ENCODE data around the gene ATP2B1.

The ATP2B1 gene

DNA sequence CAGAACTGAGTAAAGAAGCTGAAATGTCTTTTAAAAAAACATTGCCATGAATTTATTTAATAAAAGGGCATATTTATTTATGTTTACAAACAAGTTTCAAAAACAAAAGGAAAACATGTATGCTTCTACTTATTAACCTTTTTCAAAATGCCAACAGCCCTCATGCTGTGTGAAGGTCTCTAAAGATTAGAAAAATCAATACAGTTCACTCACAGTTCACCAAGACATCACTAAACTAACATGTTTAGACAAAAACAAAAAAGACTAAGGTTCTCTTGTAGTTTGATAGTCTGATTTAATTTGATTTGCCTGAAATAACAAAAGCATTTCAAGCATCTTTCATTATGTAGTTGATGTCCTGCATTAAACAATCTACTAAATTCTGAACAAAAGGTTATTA lies 118.9 kb downstream of the ATP2B1 start:
- DNase-seq (ENCODE audit: low spot score), result no peak

DNA sequence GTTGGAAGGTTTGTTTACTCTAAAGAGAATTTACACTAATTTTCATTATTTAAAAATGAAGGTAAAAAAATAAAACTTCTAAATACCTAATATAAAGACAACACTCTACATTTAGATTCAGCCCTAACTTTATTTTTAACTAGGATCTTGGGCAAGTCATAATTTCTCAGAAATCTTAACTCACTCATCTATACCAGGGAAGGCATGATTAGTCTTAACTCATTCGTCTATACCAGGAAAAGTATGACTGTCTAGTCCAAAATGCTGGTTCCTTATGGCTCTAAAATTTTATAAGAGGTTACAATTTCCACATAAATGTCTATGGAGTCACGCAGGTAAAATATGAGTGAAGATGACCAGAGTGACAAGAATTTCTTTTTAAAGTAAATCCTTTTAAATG lies 130.1 kb downstream of the ATP2B1 start:
- no peak for DNase-seq (ENCODE audit: low spot score)

DNA sequence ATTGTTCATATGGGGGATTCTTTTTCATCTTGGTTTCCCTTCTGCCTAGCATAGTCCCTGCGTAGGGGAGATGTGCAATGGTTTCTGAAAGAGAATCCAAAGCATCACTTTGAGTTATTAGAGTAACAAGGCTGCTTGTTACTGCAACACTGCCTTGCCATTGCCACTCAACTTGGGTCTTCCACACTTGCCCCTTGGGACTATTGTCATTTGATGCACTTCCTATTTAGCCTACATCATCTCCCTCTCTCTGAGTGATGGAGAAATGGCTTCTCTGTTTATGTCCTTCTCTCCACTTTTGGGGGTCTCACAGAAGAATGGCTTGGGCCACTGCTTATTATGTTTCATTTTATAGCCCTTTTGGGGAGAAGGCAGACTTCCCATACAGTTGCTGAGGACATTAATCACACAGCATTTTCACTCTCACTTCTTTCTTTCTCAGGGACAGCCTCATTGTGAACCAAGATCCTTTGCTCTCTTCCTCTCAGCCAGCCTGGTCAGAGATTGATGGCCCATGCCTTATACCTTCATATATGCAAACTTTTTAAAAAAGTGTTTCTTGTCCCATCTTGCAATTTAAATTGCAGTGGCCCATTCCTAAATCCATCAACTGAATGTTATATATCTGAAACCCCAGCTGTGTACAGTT lies 131.9 kb downstream of the ATP2B1 start:
- no peak for DNase-seq (ENCODE audit: low spot score)

DNA sequence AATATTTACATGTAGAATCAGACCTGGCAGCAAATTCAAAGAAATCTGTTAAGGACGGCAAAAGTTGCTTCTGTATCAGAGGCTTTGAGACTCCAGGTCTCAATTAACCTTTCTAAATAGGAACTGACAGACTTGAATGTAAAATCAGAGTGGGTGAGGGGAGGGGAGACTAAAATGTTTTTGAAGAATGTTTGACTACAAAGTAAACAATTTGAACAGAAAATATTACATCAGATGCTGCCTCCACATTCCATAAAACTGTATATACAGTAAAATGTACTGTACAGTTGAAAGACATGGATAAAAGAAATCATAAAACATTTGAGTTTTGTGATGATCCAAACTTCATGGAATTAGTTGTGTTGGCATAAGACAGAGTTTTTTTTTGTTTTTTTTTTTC lies 133.3 kb downstream of the ATP2B1 start:
- DNase-seq (ENCODE audit: low spot score), result no peak

DNA sequence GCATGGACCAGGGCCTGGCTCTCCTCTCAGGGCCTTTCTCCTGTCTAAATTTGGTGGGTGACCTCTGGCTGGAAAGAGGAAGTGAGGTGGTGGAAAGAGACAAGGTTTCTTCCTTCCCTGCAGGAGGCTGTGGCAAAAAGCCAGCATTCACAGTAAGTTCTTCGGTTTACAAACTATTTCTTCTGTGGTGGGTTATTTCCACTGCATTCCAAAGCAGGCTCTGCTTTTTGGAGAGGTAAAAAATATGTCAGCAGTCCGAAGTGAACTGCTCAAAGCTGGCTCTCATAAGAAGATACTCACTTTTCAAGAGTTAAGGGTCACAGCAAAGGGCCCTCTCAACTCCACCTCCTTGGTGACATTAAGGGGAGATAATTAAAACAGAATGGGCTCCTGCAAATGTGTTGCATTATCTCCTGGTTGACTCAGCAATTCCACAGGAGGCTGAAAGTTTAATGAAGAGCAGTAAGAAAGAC lies 133.9 kb downstream of the ATP2B1 start:
- peak; percentile 42 for DNase-seq (ENCODE audit: low spot score)

DNA sequence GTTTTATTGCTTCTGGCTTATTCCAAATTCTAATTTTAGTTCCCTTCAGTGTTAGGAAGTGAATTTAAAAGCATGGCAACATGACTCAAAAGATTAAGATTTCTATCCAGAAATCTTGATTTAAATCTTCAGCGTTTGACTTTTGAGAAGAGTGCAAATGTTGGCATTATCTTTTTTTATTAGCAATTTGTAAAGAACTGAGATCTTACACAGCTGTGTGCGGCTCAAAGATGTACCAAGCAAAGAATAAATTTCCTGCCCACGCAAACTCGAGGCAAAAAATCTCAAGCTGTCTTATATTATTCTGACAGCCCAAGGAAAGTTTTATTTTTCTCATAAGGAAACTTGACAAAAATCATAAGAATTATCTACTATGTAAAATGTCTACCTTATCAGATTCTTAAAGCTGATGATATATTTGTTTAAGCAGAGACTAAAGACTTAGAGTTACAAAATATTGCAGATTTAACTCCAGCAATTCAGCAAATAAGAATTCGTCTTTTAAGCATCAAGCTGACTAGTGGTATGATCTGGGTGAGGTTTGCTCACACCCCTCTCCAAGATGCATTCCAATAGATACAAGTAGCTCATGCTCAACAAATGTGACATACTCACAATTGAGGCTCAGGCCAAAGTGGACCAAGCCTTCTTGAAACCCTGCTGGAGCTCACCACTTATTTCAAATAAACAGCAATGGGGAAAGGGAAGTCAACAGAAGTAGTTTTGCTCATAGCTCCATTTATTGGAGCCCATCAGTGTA lies 135.4 kb downstream of the ATP2B1 start:
- DNase-seq (ENCODE audit: low spot score), result peak; percentile 49

DNA sequence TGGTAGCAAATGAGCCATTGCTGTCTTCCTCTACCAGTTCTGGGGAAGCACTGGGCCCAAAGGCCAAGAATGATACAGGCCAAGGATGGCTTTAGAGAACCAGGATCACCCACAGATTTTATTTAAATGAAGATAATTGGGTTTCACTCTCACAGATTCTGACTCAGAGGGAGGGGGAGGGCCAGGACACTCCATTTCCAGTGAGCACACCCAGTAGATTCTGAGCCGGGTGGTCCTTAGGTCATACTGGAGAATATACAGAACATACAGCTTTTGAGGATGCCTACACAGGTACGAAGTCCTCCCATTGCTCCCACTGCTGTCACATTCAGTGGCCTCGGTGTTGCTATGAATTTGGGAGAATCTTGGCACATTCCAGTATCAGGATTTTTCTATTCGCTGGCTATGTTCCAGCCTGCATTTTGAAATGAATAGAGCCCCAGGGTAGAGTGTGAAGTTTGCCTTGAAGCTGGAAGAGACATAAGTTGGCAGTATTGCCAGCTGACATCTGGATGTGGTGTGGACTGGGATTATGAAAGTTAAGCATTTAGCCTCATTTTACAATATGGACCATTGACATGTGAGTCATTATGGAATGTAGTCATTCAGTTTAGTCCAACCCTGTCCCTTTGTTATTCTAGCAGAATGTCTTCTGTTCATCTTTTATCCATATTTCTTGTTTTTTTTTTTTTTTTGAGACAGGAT lies 137.0 kb downstream of the ATP2B1 start:
- DNase-seq (ENCODE audit: low spot score), result peak; percentile 71

DNA sequence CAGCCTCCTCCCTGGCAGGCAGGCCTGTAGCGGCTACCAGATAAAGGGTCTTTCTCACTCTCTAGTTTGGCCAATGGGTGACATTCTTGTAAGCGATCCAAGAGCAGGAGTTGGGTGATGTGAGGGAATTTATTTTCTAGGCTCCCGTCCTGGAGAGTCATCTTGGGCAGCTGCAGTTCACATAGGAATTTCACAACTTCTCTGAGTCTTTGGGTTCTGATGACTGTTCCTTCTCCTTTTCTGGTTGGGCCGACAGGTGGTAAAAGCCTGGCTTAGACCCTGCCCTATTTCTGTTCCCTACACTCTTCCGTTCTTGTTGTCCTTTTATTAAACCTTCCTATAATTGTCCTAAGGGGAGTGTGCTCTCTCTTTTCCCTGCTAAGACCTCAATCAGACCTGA lies 140.2 kb downstream of the ATP2B1 start:
- DNase-seq (ENCODE audit: low spot score), result no peak

DNA sequence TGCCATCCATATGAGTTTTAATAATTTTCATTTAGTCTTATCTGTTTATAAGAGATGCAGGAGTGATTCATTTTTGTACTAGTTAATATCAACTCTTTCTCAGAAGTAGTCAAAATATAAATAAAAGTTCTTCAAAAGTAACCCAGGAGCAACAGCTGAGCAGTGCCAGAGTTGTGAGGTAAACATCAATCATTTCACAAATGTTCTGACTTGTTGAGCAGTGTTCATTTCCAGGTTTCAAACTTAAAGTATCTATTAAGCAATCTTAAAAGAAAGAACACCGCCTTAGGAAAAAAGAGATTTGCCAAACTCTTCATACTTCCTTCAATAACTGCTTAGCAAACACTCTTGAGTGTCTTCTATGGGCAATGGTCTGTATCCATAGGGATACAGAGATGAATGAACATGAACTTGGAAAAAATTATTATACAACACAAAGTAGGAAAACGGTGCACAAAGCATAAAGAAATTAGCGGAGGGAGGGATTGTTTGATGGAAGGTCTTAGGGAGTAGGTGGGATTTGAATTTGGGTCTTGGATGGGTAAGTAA lies 140.9 kb downstream of the ATP2B1 start:
- no peak for DNase-seq (ENCODE audit: low spot score)

DNA sequence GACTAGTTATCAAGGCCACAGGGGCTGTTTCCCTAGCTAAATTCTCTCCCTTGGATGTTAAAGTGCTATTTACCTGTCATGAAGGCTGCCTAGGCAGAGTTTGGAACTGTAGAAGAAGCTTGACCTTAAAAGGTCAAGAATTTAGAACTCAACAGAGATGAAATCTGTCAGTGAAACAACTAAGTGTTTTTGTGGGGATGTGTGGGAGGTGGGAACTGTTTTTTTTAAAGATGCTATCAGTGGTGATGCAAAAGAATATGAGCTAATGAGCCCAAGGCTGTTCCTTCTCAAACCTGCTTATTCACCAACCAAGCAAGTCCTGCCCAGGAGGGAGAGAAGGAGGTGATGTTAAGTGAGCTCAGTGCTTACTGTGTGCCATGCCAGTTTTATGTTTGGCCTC lies 142.0 kb downstream of the ATP2B1 start:
- no peak for DNase-seq (ENCODE audit: low spot score)

DNA sequence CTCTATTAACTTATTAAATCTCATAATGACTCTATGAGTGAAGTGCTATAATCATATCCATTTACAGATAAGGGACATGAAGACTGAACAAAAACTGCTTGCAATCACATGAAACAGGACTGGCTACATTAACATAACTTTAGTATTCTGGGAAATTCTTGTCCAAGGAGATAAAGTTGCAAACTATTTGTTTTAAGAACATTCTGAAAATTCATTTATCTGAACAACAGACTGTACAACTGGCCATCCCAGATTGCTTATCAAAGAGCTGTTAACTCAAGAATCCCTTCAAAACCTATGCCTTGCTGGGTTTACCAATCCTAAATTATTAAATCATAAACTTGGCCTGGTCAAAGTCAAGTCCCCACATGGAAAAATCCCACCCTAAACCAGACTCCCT lies 143.6 kb downstream of the ATP2B1 start:
- no peak for DNase-seq (ENCODE audit: low spot score)

DNA sequence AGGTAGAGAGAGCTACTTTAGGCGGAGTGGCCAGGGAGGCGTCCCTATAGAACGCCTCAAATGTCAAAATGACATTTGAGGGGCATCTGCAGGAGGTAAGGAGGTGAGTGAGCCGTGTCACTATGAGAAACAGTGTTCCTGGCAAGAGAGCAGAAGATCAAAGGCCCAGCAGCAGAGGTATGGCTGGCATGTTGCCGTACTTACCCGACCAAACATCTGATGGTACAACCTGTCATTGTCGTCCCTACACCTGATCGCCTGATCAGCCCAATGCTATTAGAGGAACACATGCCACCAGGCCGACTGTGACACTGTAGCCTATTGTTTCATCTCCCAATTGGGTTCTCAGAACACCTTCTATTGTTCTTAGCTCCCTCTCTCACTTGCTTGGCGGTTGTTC lies 148.9 kb downstream of the ATP2B1 start:
- no peak for DNase-seq (ENCODE audit: low spot score)

DNA sequence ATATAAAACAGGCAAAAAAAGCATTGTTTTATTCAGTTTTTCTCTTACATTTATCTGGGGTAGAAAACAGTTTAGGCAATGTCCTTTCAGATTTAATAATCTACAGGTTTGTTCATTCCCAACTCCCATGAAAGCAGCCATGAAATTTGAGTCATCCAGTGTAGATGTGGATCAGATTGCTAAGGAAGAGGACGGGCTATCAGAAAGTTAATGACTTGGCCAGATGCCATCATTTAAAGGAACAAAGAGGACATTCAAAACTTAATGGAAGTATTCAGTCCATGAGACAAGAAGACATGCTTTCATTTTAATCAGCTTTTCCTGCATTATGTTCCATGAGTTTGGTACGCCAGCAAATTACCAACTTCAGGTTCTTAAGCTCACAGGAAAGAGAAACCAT lies 151.7 kb downstream of the ATP2B1 start:
- DNase-seq (ENCODE audit: low spot score), result no peak

DNA sequence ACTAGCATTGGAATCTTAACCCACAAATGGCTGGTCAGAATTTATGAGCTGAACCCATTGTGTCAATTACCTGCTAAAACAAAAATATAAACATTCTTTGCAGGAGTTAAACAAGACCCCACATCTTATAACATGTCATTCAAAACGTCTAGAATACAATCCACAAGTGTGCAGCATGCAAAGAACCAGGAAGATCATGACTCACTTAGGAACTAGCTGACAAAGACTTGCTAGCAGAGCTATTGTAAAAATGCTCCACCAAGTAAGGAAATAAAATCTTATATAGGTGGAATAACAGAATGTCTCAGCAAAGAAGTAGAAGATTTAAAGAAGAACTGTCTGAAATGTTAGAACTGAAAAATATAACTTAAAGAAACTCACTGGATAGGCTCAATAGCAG lies 156.3 kb downstream of the ATP2B1 start:
- peak; percentile 17 for DNase-seq (ENCODE audit: low spot score)

DNA sequence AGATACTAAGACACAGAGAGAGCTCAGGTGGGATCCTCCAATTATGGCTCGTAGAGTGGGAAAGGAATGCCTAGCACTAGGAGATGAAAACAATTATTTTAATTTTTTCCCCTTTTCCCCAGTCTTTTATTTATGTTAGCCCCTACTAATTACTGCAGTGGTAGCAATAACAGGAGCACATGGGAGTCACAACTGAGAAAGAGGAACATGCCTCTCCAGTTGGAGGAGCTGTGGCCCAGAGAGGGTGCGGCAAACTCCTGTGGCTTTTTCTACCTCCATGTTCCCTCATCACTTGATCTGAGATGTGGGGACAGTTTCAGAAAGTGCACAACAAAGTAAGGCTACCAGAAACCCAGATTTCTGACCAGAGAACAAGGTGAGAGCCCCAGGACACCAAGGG lies 156.9 kb downstream of the ATP2B1 start:
- no peak for DNase-seq (ENCODE audit: low spot score)

DNA sequence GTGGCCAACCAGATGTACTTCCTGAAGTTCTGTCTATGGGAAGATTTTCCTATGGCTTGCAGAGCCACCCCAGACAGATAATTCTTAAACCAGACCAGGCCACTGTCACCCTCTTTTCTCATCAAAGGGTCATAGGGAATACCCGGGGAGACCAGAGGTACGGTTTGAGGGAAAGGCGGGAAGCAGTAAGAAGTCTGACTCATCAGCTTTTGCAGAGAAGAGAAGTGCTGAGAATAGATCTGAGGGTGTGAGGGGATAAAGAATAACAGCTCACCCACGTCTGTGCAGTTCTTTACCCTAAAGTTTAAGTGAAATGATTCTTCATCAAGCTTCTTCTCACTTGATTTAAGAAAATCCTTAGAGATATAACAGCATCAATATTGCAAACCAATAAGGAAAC lies 161.5 kb downstream of the ATP2B1 start:
- DNase-seq (ENCODE audit: low spot score), result no peak

DNA sequence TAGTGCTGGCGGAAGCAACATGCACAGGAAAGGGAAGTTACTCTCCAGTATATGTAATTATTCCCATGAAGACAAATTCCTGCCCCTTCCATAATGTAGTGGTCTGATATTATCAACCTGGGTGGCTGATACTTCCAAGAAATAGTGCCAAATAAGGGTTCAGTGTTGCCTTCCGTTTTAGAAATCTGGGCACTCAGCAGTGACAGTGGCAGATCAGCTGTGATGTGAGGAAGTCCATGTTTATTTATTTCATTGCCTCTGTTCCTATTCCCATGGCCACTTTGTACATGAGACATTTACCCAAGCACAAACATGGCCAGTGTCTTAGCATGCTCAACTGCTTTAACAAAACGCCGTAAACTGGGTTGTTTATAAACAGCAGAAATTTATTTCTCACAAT lies 162.5 kb downstream of the ATP2B1 start:
- no peak for DNase-seq (ENCODE audit: low spot score)

DNA sequence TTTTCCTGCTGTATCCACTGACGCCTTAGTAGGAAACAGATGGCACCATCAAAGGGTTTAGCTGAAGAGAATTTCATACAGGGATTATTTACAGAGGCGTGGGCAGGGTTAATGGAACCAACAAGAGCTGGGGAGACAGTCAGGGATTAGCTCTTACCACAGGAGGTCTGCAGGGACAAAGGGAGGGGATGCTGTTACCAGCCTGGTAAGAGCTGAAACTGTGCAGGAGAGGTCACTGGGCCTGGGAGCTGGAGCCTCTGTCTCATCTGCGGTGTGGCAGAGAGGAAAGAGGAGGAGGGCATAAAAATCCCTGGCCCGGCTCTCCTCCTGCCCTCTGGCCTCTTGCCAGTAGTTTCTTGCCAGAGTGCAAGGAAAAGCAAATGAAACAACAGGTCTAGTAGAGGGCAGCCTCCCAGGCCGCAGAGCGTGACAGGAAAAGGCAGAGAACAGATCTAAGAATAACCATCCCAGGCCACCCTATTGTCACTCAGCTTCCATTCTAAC lies 163.9 kb downstream of the ATP2B1 start:
- DNase-seq (ENCODE audit: low spot score), result peak; percentile 17

DNA sequence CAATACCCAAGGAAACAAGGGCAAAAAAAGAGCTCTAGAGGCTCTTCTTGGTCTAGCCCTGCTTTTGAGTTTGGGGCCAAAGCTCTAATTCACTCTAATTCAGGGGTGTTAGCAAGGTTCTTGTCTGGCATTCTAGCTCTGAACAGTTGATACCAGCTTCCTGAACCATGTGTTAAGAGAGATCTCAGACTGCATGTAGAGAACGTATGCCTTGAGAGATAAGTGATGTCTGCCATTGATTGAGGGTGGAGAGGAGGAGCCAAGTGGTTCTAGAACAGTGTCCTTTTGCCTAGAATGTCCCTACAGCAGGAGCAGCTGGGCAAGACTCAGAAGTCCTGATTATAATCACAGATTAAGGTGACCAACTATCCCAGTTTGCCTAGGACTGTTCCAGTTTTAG lies 164.6 kb downstream of the ATP2B1 start:
- DNase-seq (ENCODE audit: low spot score), result no peak

DNA sequence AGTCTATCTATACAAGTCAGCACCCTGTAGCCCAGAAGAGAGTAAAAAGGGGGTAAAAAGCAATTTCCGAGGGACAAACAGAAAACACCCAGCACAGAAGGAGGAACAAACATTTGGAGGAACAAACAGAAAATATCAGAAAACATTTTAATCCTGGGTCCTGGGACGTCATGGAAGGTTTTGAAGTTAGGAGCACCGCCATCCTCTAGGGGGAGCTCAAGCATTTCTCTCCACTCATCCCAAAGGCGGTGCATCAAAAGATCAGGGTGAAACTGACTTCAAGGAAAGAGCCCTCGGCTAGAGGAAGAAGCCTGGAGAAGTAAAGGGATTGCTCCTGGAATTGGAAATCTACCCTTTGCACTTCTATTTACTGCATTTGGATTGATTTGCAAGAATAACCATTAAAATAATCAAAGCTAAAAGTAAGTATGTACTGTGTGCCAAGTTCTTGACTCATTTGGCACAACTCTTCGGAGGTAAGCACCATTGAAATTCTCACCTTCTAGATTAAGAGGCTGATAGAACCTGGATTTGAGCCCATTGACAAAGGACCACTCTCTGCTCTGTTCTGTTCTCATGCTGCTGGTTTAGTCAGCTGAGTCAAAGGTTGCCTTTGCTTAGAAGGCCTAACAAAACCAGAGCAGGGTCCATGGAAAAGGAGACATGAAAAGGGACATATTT lies 165.6 kb downstream of the ATP2B1 start:
- DNase-seq (ENCODE audit: low spot score), result peak; percentile 82

DNA sequence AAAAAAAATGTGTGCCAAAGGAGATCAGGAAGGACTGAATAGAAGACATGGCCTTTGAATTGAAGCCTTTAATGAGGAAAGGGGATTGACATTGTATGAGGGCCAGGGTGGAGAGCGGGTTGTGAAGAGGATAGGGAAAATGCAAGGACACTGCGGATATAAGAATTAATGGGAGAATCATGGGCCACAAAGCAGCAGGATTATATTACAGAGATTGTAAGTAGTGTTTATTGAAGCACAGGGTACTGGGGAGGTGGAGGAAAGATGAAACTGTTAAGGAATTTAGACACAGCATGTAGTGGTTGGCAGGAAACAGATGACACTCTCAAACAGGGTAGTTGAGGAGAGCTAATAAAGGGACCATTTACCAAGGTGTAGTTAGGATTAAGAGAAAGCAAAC lies 166.4 kb downstream of the ATP2B1 start:
- no peak for DNase-seq (ENCODE audit: low spot score)

DNA sequence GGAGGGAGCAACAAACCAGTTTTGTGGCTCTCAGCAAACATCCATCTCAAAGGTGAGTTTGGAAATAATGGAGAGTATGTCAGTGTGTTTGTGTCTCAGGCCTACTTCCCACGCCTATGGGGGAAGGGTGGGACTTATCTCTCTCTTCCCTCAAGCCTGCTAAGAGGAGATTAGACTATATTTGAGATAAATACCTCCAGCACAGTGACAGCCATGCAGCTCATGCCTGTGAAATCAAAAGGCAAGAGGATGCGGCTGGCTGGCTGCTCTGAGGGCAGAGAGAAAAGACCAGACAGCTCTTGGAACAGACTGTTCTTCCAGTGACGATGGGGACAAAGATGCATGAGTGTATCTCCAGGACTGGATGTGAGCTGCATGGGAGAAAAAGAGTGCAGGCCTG lies 168.1 kb downstream of the ATP2B1 start:
- DNase-seq (ENCODE audit: low spot score), result no peak

All from AG20443 (cell line).